HG02943 (cell line): ENCODE measurements around the gene MYL5.
"Not testable (repeated sequence)": the region's sequence is repeated elsewhere in the genome, so short reads cannot be mapped to it uniquely, and the experiment has no call there.

Experiments used
- ATAC-seq: cut with Tn5 transposase; IDR thresholded peaks from one replicate; pipeline ENCODE4 v1.9.1; 2021; ENCODE audit warnings: mild to moderate bottlenecking, low read depth, moderate library complexity; ENCODE audit not compliant: unreplicated experiment

Gene MYL5

DNA sequence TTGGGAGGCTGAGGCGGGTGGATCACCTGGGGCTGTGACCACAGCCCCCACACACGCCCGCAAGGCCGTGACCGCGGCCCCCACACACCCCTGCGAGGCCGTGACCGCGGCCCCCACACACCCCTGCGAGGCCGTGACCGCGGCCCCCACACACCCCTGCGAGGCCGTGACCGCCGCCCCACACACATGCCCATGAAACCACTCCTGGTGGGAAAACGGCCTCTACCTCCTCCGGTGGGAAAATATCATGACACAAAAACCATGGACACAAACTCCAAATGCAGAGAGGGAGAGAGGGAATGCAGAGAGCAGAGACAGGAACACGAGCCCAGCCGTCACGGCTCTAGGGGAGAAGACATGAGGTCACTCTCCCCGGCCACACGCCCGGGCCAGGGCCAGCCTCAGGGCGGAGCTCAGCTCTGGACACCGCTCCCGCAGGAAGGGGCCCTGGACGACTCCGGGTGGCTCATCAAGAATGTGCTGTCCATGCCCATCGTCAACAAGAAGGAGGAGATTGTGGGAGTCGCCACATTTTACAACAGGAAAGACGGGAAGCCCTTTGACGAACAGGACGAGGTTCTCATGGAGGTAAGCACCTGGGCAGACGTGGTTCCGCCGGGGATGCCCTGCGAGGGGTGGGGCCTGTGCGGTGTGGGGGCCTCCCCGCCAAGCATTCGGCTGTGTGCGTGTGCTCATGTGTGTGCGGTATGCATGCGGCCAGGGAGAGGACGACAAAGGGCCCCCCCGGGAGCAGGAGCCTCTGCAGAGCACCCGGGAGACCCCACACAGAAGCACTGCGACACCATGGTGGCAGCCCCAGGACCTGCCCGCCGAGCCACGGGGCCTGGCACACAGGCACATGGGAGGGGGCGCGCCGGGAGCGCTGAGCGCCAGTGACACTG, 17.7 kb upstream of the MYL5 start:
- ATAC-seq, result no peak

DNA sequence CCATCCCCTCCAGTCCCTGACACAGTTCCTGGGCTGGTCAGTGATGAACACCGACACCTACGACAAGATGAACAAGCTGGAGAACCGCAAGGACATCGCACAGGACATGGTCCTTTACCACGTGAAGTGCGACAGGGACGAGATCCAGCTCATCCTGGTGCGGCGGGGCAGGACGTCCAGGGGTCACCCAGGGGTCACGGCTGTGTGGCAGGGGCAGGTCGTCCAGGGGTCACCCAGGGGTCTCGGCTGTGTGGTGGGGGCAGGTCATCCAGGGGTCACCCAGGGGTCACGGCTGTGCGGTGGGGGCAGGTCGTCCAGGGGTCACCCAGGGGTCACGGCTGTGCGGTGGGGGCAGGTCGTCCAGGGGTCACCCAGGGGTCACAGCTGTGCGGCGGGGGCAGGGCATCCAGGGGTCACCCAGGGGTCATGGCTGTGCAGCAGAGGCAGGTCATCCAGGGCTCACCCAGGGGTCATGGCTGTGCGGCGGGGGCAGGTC, 17.0 kb upstream of the MYL5 start:
- ATAC-seq, result no peak

DNA sequence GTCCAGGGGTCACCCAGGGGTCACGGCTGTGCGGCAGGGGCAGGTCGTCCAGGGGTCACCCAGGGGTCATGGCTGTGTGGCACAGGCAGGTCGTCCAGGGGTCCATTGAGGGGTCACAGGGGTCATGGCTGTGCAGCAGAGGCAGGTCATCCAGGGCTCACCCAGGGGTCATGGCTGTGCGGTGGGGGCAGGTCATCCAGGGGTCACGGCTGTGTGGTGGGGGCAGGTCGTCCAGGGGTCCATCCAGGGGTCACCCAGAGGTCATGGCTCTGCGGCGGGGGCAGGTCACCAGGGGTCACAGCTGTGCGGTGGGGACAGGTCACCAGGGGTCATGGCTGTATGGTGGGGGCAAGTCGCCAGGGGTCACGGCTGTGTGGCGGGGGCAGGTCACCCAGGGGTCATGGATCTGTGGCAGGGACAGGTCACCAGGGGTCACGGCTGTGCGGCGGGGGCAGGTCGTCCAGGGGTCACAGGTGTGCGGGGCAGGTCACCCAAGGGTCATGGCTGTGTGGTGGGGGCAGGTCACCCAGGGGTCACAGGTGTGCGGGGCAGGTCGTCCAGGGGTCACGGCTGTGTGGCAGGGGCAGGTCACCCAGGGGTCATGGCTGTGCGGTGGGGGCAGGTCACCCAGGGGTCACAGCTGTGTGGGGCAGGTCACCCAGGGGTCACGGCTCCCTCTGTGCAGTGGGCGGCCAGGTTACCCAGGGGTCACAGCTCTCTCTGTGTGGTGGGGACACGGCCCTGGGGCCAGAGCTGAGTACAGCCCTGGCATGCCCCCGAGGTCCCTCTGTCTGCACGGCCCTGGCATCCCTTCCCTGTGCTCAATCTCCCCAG, 16.3 kb upstream of the MYL5 start:
- no peak for ATAC-seq

DNA sequence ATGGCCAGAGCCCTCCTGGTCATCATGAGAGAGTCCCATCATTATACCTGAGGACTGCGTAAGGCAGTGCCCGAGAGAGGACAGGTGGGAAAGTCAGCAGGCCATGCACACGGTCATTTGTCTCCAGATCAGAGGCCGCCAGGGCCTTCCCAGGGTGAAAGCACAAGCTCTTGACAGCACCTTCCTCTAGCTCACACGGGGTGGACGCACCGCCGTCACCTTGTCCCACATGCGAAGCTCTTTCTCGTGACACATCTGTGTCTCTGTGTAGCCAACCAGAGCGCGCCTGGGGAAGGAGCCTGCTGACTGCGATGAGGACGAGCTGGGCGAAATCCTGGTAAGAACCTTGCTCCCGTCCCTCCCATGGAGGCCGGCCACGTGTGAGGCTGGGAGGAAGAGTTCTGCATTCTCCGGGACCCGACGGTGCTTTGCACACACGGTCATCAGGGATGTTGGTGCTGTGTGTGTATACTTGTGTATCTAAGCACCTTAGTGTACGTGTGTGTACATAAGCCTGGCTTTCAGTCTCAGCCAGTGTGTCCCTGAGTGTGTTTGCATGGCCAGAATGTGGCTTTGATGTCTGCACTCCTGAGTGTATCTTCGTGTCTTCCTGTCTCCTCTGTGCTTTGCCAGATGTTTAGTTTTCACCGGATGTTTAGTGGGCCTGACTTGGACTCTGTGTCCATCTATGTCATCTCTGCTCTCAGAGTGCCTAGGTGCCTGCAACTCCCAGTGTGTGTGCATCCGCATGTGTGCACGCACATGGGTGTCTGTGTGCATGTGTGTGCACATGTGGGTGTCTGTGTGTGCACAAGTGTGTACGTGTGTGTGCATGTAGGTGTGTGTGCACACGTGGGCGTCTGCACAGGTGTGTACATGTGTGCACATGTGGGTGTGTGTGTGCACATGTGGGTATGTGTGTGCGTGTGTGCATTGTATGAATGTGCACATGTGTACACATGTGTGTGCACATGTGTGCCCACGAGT, 15.4 kb upstream of the MYL5 start:
- ATAC-seq, result no peak

DNA sequence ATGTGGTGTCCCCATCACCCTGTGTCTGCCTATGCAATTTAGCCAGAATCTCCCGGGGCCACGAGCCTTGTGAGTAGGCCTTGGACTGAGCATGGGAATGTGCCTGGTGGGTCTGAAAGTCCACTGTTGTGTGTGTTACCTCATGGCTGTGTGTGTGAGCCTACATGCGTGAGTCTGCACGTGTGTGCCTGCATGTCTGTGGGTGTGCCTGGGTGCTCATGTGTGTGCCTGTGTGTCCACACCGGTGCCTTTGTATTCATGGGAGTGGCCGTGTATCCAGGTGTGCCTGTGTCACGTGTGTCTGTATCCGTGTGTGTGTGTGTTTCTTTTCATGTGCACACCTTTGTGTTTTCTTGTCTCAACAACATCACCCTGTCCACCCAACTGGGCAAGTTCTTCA, 14.5 kb upstream of the MYL5 start:
- ATAC-seq, result no peak

DNA sequence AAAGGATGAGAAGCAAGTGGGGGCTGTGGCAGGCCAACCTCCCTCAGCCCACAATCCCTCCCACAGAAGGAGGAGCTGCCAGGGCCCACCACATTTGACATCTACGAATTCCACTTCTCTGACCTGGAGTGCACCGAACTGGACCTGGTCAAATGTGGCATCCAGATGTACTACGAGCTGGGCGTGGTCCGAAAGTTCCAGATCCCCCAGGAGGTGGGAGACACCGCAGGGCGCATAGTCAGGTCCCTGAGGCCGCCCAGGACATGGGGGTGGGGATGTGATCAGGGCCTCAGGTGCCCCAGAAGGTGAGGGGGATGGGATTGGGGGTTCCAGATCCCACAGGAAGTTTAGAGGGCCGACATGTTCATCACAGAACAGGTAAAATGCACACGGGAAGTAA, 13.9 kb upstream of the MYL5 start:
- no peak for ATAC-seq

DNA sequence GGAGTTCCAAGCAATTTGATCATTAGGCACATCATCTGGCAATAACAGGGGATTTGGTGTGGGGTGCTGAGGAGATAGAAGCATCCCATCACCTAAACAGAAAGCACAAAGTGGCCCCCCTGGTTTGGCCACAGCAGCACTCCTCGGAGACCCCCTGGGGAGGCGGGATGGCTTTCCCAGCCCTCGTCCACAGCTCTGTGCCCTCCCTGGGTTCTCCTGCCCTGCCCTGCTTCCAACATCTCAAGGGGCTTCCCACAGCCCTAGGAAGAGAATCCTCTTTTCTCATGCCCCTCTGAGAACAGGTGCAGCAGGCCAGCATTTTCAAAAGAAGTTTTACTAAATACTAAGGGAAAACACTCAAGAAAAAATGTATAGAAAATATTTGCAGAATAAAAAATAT, 13.1 kb upstream of the MYL5 start:
- no peak for ATAC-seq

DNA sequence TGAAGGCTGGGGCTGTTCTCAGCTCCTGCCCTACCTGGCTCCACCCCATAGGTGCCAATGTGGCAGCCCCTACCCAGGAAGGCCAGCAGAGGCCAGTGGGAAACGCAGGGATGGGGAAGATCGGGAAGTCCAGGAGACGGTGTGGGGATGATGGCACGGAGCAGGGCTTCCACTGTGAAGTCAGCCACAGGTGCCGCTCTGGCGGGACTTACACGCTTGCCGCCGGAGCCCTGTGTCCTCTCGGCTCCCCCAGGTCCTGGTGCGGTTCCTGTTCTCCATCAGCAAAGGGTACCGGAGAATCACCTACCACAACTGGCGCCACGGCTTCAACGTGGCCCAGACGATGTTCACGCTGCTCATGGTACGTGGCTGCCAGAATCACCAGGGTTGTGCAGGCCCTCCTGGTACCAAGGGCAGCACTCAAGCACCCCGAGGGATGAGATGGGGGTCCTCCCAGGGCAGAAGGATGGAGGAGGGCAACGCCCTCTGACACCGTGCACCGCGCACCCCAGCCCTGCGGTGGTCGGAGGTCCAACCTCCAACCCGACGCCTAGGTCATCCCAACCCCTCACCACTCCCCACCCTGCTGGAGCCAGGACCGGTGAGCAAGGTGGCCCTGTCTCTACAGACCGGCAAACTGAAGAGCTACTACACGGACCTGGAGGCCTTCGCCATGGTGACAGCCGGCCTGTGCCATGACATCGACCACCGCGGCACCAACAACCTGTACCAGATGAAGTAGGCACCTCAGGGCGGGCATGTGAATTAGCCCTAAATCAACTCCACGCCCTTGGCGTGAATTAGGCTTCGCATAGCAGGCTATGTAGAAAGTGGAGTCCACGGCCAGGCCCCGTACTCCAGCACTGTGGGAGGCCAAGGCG, 12.2 kb upstream of the MYL5 start:
- no peak for ATAC-seq

DNA sequence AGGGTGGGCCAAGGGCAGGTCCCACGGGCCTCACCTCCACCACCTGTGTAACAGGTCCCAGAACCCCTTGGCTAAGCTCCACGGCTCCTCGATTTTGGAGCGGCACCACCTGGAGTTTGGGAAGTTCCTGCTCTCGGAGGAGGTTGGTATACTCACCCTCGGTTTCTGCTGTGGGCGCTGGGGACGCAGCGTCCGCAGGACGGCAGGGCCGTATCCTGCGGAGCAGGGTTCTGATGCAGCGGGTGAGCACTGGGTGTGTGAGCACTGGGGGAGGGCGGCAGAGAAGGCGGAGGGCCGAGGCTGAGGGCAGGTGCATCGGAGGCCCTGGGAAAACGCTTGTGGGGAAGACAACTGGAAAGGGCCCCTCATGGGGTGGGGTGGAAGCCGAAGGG, 11.3 kb upstream of the MYL5 start:
- no peak for ATAC-seq

DNA sequence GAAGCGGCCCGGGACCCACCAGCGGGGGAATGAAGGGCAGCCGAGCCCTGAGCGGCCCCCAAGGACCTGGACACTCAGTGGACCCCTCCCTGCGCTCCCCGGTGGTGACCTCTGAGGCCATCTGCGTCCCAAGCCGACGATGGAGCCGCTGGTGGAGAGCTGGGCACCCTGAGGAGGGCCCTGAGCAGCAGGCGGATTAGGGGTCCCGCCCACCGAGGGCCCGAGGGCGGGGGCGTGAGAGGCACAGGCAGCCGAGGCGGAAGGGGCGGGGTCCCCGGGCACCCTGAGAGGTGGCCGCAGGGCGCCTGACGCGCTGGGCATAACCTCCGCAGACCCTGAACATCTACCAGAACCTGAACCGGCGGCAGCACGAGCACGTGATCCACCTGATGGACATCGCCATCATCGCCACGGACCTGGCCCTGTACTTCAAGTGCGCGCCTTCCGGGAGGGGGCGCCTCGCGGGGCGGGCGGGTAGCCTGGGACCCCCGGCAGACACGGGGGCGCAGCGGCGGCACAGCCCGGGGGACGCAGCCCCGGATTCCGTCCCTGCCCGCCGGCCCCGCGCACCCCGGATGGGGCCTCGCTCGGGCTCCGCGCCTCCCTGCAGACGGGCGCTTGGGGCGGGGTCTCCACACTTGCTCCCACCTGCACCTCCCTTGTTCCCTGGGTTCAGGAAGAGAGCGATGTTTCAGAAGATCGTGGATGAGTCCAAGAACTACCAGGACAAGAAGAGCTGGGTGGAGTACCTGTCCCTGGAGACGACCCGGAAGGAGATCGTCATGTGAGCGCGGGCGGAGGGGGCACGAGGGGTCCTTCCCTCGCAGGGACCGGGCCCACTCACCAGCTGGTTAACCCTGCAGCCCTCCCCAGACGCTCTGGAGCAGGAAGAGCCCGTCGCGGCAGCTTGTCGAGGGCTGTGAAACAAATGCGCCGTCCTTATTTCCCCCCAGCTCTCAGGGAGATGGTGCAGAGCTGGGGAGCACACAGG, 10.6 kb upstream of the MYL5 start:
- no peak for ATAC-seq

DNA sequence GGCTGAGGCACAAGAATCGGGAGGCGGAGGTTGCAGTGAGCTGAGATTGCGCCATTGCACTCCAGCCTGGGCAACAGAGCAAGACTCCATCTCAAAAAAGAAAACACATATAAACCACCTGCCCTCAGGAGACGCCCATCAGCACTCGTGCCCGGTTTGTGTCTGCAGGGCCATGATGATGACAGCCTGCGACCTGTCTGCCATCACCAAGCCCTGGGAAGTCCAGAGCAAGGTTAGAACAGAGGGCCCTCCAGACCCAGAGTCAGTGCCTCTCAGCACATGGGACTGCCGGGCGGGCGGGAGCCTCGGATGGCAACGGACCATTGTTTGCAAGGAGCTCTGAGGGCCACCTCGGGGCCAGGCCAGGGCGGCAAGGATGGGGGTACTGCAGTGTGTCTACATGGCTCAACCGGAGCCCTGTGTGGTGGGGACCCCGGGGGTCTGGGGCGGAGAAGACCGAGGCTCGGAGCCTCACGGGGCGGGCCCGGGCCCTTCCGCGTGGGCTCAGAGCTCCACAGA, 9.6 kb upstream of the MYL5 start:
- ATAC-seq, result no peak

DNA sequence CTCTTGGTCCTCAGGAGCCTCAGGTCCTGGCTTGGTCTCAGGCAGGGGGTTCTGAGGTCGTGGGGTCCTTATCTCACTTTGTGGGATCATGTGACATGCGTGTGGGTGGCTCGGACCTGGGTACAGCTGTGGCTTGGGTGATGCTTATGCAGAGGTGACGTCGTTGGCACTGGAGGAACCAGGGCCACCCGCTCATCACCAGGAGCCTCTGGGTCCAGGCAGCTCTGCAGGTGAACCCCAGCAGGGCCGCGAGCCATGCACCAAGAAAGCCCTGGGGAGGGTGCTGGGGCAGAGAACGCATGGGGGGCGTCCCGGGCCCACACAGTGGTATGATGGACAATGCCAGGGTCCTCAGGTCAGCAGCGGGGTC, 9.0 kb upstream of the MYL5 start:
- ATAC-seq, result no peak

DNA sequence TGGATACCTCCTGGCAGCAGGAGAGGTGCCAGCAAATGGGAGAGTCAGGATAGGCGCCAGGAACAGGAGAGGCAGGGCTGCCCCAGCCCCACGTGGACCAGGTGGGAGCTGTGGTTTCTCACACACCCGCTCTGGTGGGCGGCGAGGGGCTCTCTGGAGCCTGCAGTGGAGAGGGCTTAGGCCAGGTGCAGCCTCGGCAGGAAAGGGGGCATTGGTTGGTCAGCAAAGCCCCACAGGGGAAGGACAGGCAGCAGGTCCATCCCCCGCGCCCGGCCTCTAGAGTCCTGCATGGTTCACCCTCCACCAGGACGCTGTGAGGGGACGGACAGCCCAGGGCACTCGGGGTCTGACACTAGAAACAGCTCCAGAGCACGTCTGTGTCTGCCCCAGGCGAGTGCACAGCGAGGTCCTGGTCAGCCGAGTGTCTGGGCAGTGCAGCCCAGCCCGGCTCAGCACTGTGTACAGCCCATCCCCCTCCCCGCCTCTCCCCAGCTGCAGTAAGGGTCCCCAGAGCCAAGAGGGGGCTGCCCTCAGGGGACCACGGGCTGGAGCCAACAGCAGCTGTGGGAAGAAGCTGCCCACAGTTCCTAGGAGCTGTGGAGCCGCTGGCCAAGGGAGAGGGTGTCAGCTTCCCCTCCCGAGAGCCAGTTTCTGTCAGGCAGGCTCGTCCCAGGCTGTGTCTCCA, 8.4 kb upstream of the MYL5 start:
- ATAC-seq, result no peak

DNA sequence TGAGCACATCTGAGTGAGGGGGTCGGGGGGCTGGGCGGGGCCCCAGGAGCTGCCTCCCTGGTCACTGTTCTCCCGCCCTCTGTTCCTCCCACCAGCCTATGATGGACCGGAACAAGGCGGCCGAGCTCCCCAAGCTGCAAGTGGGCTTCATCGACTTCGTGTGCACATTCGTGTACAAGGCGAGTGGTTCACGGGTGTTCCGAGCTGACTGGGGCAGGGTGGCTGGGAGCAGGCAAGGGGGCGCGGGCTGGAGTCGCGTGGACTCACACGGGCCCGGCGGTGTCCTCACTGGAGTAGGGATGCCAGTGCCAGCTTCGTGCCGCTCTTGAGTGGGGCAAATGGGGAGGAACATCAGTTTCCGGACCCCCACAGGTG, 7.9 kb upstream of the MYL5 start:
- ATAC-seq, result no peak

DNA sequence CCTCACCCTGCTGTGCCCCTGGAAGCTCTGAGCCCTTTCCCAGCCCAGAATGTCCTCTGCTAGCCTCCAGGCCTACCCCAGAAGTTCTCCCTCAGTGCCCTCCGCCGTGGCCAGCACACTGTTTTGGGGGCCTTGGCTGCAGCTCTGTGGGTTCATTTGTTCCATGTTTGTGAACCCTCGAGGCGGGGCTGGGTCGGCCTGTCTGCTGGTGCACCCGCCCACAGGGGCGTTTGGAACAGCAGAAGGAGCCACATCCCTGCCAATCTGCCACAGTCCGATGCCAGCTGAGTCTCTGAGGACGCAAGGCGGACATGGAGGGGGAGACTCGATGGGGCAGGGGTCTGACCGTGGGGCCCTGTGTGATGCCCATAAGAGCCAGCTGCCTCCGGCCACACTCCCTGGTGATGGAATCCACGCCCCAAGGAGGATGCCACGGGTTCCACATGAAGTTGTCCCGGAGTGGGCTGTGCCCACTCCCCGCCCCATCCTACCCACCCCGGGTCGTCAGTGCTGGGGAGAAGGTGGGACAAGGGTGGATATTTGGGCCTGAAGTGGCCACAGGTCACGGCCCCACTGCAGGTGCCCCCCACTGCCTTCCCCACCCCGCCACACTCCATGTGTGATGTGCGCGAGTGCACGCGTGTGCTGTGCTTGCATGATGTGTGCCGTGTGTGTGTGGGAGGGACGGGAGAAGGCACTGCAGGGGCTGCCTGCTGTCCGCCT, 7.4 kb upstream of the MYL5 start:
- no peak for ATAC-seq

DNA sequence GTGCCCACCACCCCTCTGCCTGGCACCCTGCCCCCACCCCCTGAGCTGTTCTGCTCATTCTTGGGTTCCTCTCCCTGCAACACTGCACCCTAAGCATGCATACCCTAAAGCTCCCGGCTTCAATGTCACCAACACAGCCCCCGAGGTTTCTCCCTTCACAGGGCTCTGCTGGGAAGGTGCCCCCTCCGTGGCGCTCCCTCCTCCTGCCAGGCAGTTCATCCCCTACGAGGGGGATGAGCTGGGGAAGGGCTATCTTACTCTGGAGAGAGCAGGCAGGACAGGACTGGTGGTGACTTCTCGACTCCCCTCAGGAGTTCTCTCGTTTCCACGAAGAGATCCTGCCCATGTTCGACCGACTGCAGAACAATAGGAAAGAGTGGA, 6.8 kb upstream of the MYL5 start:
- ATAC-seq, result no peak

DNA sequence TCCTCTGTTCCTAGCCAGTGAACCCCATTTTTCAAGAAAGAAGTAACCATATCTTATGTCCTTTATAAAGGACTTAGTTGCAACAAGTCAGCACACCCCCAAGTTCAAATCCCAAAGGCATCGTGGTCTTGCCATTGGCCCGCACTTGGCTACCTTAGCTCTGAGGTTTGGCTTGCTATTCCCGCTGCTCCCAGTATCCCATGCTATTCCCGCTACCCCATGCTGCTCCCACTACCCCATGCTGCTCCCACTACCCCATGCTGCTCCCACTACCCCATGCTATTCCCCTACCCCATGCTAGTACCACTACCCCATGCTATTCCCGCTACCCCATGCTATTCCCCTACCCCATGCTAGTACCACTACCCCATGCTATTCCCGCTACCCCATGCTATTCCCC, 6.1 kb upstream of the MYL5 start:
- not testable (repeated sequence) for ATAC-seq
